ENCODE measurements around the gene MARCHF3.

MARCHF3 gene

GRCh38 chr5:126982926-126983873 is 47.2 kb downstream of the MARCHF3 start:
- no peak for DNase-seq (ENCODE audit: low spot score)

GRCh38 chr5:126982202-126982601 is 48.2 kb downstream of the MARCHF3 start:
- DNase-seq (ENCODE audit: low spot score), result no peak

GRCh38 chr5:126981701-126982100 is 48.7 kb downstream of the MARCHF3 start:
- no peak for DNase-seq (ENCODE audit: low spot score)

GRCh38 chr5:126981222-126981621 is 49.1 kb downstream of the MARCHF3 start:
- no peak for DNase-seq (ENCODE audit: low spot score)

GRCh38 chr5:126978258-126978657 is 52.1 kb downstream of the MARCHF3 start:
- no peak for DNase-seq (ENCODE audit: low spot score)

- DNase-seq (ENCODE audit: low spot score), result no peak
Observed at GRCh38 chr5:126976520-126977172, 53.7 kb downstream of the MARCHF3 start.

- no peak for DNase-seq (ENCODE audit: low spot score)
Observed at GRCh38 chr5:126975796-126976195, 54.6 kb downstream of the MARCHF3 start.

GRCh38 chr5:126973193-126973592 is 57.2 kb downstream of the MARCHF3 start:
- DNase-seq (ENCODE audit: low spot score), result no peak

GRCh38 chr5:126972062-126972895 is 58.1 kb downstream of the MARCHF3 start:
- no peak for DNase-seq (ENCODE audit: low spot score)

- DNase-seq (ENCODE audit: low spot score), result no peak
Observed at GRCh38 chr5:126971455-126972031, 58.8 kb downstream of the MARCHF3 start.

- DNase-seq (ENCODE audit: low spot score), result peak; percentile 34
Observed at GRCh38 chr5:126970517-126971017, 59.8 kb downstream of the MARCHF3 start.

GRCh38 chr5:126969548-126969947 is 60.8 kb downstream of the MARCHF3 start:
- DNase-seq (ENCODE audit: low spot score), result no peak

- DNase-seq (ENCODE audit: low spot score), result no peak
Observed at GRCh38 chr5:126967808-126968466, 62.4 kb downstream of the MARCHF3 start.

GRCh38 chr5:126965487-126965886 is 64.9 kb downstream of the MARCHF3 start:
- no peak for DNase-seq (ENCODE audit: low spot score)

GRCh38 chr5:126965061-126965475 is 65.3 kb downstream of the MARCHF3 start:
- DNase-seq (ENCODE audit: low spot score), result peak; percentile 23

GRCh38 chr5:126963822-126964375 is 66.5 kb downstream of the MARCHF3 start:
- DNase-seq (ENCODE audit: low spot score), result no peak

- no peak for DNase-seq (ENCODE audit: low spot score)
Observed at GRCh38 chr5:126961702-126962101, 68.7 kb downstream of the MARCHF3 start.

- no peak for DNase-seq (ENCODE audit: low spot score)
Observed at GRCh38 chr5:126961128-126961527, 69.2 kb downstream of the MARCHF3 start.

GRCh38 chr5:126959188-126959587 is 71.2 kb downstream of the MARCHF3 start:
- no peak for DNase-seq (ENCODE audit: low spot score)

GRCh38 chr5:126956991-126957390 is 73.4 kb downstream of the MARCHF3 start:
- no peak for DNase-seq (ENCODE audit: low spot score)

- DNase-seq (ENCODE audit: low spot score), result no peak
Observed at GRCh38 chr5:126954981-126955380, 75.4 kb downstream of the MARCHF3 start.

All from AG08396 (cell line).